ENCODE measurements around the gene GET3. TPM values are rescaled to one million over a fixed set of nuclear protein-coding genes. Genes with fewer than 3 reads are reported as not detected.
"Not testable (repeated sequence)": the region's sequence is repeated elsewhere in the genome, so short reads cannot be mapped to it uniquely, and the experiment has no call there.

Gene GET3
- total and polyA plus RNA-seq, 2 of the 4 experiments (the other 2 are of a cell fraction): 129 to 152 TPM

DNA sequence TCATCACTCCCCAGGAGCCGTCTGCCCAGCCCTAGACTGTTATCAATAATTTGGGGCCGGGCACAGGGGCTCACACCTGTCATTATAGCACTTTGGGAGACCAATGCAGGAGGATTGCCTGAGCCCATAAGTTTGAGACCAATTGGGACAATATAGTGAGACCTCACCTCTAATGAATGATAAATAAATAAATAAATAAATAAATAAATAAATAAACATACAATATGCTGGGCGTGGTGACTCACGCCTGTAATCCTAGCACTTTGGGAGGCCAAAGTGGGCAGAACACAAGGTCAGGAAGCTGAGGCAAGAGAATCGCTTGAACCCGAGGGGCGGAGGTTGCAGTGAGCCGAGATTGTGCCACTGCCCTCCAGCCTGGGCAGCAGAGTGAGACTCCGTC is 24.0 kb upstream of the GET3 start:
- H3K27me3 ChIP-seq (ENCODE audit: control insufficient read depth, insufficient read depth, low read length); H3K18ac ChIP-seq (ENCODE audit: low read depth, low read length); H3K56ac ChIP-seq (ENCODE audit: extremely low read depth, insufficient read depth, low read length); ATAC-seq (ENCODE audit: low read depth); H2AFZ ChIP-seq (replicated peaks; ENCODE audit: low read length, poor library complexity); DNase-seq; H3K4me2 ChIP-seq (ENCODE audit: low read depth, low read length); H3K4ac ChIP-seq (ENCODE audit: low read depth, low read length); H3K14ac ChIP-seq (replicated peaks; ENCODE audit: low read depth, low read length); BruUV-seq (replicated peaks); H3K9me3 ChIP-seq (ENCODE audit: control insufficient read depth, insufficient read depth, low read length); H3K9me1 ChIP-seq (ENCODE audit: insufficient read depth, low read length); H3K9ac ChIP-seq (ENCODE audit: low read depth, low read length); H3K27ac ChIP-seq (ENCODE audit: insufficient read depth, low read length); H4K8ac ChIP-seq (ENCODE audit: low read depth in 2 of 2, low read length in 2 of 2); H4K5ac ChIP-seq (ENCODE audit: low read depth, low read length); CTCF ChIA-PET; dilution Hi-C loops (cut with HindIII; ENCODE audit: low sequenced_read_pairs, unreplicated experiment); H2BK15ac ChIP-seq (ENCODE audit: low read depth, low read length); H2BK5ac ChIP-seq (ENCODE audit: low read depth, low read length, poor library complexity, severe bottlenecking); in situ Hi-C loops (cut with MboI; ENCODE audit: low sequenced_read_pairs); H3K23ac ChIP-seq (ENCODE audit: low read depth, low read length); H4K91ac ChIP-seq (ENCODE audit: insufficient read depth, low read depth, low read length); H2AK5ac ChIP-seq (ENCODE audit: low read depth, low read length); H2AK9ac ChIP-seq (replicated peaks; ENCODE audit: low read depth, low read length, poor library complexity); H3K4me1 ChIP-seq (ENCODE audit: control insufficient read depth, insufficient read depth, low read length); H3K4me3 ChIP-seq (ENCODE audit: insufficient read depth, low read depth, low read length); intact Hi-C loops (cut with micrococcal nuclease); H2BK120ac ChIP-seq (ENCODE audit: low read depth, low read length); H2BK20ac ChIP-seq (ENCODE audit: low read depth, low read length): not testable (repeated sequence)
- Histone ChIP-seq H4K20me1 (ENCODE audit: insufficient read depth, low read length) (peaks cover 13% of the 10 kb centered on the region), H3K36me3 (ENCODE audit: control insufficient read depth, insufficient read depth, low read length) (peaks cover 64% of the 10 kb centered on the region), H3K79me1 (ENCODE audit: low read depth in 1 of 2, low read length in 2 of 2) (peaks cover 25 to 53% of the 10 kb centered on the region in 2 experiments)
- POLR2A ChIA-PET (ENCODE audit: unreplicated experiment): interaction anchor here (0.5 kb wide), 1 partner anchor 31 kb away, joined by 4 read pairs; no protein-coding TSS in a partner anchor
- WGBS, 2 experiments (ENCODE audit: extremely low coverage in 2 of 2, insufficient read length in 1 of 2): no CpG with 5 or more reads among the region's 9 CpGs
